HG03469 (cell line): Measurements from ENCODE around the gene SCT.
"Not testable (repeated sequence)": the region's sequence is repeated elsewhere in the genome, so short reads cannot be mapped to it uniquely, and the experiment has no call there.

Source experiments
- ATAC-seq: cut with Tn5 transposase; IDR thresholded peaks from one replicate; pipeline ENCODE4 v1.9.1; 2021; ENCODE audit warnings: mild to moderate bottlenecking, moderate library complexity, moderate number of reproducible peaks; ENCODE audit not compliant: unreplicated experiment

SCT gene, protein sequence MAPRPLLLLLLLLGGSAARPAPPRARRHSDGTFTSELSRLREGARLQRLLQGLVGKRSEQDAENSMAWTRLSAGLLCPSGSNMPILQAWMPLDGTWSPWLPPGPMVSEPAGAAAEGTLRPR

DNA sequence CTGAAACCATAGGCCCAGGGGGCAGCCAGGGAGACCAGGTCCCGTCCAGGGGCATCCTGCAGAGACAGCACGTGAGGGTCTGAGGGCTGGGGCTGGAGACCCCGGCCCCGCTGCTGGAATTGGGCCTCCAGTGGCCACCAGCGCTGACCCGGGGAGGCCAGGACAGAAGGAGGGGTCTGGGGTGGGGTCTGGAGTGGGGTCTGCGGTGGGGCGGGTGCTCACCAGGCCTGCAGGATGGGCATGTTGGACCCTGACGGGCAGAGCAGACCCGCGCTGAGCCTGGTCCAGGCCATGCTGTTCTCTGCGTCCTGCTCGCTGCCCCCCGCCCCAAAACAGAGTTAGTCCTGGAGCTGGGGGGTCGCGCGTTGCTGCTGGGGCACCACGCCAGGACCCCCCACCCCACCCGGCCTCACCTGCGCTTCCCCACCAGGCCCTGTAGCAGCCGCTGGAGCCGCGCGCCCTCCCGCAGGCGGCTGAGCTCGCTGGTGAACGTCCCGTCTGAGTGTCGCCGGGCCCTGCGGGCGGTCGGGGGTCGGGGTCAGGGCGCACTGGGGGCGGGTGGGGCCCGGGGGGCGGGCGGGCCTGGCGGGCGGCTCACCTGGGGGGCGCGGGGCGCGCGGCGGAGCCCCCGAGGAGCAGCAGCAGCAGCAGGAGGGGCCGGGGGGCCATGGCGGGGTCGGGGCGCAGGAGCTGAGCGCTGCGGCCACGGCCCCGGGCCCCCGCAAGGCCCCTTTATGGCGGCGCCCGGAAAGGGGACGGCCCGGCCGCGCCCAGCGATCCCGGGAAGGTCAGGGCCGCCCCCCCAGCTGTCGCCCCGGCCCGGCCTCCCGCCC is at the start of gene SCT:
Gene SCT (minus strand): TSS at position 707 of the 833 bp plus-strand sequence. CDS start 38 bp downstream, at position 669.
- ATAC-seq: no peak

DNA sequence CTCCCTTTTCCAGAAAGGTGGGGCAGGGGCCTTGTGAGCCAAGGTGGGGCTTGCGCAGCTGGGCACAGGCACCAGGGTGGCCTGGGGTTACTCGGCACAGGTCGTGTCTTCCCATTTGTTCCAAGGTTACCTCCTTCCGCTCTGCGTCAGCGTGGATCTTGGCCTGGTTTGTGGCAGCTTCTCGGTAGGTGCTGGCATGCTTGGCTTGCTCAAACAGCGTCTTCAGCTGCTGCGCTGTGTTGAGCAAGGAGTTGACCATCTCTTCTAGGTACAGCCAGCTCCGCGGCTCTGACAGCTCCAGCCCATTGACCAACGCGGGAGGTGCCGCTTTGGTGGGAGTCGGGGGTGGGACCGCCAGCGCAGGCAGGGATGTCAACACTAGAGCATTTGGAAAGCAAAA is 47.4 kb upstream of the SCT start:
- ATAC-seq: no peak

DNA sequence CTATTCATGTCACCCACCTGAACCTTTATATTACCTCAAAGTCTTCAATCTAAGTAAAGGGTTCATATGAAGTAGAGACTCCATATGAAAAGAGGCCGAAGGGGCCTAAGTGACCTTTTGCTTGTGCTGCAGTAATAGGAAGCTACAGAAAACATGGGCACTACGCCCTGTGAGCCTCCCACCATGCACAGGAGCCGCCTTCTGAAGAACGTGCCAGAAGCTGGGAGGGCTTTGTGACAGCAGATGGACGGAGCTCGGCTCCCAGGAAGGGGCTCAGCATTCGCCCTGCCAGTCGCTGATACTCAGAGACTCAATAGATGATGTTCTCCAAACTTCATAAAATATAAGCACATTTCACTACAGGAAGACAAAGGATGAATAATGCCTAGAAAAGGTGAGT is 46.9 kb upstream of the SCT start:
- ATAC-seq: no peak

DNA sequence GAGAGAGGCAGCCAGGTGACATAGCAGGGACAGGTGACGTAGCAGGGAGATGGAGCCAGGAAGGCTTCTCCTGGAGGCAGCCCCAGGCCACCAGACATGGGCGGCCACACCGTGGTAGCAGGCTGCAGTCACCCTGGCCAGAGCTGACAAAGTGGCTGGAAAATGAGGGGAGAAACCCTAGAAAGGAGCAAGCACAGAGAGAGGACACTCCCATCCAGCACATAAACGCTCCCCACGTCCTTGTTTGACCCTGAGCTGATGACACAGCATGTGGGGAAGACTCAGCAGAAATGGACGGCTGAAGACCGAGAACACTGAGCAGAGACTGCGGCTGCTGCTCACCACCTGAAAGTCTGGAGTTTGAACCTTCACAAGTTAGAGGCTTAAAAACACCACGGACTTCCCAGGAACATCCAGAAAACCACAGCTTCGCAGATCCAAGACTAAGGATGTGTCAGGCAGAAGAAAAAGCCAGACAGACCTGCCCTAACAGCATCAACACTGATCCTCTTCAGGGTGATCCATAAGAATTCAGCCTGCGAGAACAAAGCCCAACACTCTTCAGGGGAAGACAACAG is 38.8 kb upstream of the SCT start:
- ATAC-seq: no peak

DNA sequence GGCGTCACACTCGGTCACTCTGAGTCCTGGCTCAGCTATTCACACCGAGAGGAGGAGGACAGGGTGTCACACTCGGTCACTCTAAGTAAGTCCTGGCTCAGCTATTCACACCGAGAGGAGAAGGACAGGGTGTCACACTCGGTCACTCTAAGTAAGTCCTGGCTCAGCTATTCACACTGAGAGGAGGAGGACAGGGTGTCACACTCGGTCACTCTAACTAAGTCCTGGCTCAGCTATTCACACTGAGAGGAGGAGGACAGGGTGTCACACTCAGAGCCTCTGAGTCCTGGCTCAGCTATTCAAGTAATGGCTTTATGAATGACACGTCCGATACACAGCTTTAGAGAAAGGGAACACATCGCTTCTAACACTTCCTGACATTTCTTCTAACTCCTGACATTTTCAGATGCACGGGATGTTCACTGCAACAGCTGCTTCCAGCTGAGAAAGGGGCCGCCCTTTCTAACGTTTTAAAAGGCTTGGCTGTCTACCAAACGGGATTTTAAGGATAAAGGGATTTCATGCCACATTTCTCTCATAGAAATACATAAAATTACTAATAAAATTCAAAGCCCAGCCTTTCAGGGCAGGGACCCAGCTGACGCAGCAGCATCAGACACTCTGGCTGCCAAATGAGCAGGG is 38.2 kb upstream of the SCT start:
- ATAC-seq: no peak

DNA sequence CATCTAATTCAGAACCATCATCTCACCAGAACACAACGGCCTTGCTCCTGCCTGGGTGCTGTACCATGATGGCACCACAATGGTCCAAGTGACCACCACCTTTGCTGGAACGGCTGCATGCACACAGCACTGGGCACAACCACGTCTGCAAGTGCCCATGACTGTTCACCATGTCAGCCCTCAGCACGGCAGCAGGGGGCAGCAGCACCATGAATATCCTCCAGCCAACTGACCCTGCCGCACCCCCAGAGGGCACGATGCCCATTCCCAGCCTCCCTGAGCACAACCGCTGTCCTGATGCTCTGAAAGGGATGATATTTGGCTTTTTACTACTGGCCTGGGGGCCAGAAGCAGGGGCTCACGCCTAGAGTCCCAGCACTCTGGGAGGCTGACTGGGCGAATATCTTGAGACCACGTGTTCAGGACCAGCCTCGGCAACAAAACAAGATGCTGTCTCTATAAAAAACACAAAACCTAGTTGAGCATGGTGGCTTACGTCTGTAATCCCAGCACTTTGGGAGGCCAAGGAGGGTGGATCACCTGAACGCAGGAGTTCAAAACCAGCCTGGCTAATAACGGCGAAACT is 35.8 kb upstream of the SCT start:
- no peak for ATAC-seq

DNA sequence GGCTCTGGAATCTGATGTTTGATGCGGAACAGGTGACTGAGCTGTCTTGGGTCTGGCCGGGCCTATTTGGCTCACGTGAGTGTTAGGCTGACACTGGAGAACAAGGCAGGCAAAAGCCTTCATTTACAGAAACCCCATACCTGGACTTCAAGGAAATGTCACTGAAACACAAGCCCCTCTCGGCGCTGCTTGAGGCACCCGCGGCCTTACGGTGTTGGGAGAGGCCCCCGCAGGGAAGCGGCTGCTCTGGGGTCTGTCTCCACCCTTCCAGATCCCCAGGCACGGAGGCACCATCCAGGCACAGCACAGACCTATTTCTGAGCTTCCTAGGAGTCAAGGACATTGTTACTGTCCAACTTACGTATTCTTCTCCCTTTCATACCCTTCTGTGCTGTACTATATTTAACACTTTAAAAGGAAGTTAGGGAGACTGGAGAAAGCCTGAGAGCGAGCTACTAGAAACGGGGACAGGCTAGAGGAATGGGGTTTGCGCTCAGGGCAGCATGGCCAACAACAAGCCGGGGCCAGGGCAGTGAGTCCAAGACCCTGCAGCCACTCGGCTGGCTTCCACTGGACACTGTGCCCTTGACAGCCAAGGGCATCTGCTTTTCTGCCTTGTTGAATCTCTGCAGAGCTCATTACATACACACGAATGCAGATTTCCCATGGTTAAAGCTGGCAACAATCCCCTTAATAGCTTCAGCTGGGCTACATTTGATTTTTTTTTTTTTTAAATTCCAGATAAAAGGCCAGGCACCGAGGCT is 33.9 kb upstream of the SCT start:
- no peak for ATAC-seq

DNA sequence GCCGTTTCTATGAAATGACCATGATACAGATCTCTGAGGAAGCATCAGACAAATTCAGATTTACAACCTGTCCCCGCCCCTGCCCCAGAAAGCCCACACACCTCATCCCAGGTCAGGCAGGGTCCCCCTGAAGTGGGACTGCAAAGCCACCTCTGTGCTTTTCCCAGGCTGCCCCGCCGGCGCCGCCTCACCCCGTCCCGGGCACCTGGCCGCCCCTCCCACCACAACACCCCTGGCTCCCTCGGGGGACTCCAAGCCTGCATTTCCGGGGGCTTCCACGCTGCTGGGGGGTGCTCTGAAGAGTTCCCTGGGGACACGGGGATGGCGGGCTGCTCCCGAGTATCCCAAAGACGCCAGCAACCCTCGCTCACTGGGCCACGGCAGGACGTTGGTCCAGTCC is 33.3 kb upstream of the SCT start:
- ATAC-seq: no peak

DNA sequence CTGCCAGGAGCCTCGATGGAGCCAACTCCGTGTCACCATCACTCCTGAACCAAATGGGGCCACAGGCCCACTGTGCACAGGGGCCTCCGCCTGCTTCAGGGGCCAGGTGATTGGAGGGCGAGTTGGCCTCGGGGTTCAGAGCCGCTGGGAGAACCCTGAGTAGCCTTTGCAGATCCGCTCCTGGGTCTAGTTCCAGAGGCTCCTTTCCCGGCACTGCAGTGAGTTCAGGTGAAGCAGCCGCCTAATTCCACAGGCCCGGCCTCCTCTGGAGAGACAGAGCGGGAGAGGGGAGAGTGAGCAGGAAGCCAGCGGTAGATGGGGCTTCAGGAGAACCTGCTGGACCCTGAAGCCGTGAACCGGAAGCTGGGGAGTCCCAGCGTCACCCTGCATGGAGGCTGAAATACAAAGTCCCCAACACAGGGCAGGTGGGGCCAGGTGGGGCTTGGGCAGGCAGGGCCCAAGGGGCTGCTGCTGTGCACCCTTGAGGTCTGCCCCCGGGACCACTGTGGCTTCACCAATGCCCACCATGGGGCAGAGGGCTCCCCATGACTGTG is 32.6 kb upstream of the SCT start:
- ATAC-seq: no peak

DNA sequence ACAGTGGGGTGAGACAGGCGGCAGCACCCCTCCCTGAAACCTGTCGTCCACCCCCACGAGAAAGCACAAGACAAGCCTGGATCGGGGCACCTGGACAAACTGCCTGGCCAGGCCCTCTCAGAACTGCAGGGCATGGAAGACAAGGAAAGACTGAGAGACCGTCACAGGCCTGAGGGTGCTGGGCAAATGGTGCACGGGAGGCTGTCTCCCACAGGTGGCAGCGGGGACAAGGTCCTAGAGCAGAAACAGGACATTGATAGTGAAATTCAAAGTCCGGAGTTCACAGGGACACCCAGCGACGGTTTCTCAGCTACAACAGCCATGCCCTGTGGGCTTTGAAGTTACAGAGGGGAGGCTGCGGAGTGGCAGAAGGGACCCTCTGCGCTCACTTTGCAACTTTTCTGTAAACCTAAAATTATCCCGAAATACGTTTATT is 30.7 kb upstream of the SCT start:
- no peak for ATAC-seq

DNA sequence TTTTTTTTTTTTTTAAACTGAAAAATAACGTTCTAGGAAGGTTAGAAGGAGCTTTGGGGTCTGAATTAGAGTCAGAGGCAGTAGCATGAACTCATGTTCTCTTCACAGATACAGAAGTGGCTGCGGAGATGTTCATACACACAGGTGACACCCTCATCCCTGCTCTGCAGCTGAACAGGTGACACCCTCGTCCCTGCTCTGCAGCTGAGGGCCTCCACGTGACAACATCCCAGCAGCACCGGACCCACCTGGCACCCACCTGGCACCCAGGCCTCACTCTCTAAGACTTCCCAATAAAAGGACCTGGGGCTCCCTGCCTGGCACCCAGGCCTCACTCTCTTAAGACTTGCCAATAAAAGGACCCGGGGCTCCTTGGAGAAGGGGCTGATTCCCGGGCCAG is 29.9 kb upstream of the SCT start:
- ATAC-seq: no peak

DNA sequence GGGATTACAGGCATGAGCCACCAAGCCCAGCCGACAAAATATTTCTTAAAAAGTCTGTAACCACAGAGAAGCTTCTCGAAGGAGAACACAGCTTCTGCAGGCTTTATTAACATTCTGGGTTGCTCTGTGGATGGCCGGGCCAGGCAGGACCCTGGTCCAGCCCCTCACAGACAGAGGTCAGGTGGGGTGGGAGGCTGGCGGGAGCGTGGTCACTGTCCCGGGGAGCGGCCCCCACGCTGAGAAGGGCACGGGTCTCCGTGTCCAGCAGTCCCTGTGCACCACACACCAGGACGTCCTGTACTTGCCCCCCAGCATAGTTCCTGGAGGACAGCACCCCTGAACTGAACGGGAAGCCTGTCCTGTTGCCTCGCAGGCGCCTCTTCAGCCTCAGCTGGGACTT is 29.4 kb upstream of the SCT start:
- ATAC-seq: no peak

DNA sequence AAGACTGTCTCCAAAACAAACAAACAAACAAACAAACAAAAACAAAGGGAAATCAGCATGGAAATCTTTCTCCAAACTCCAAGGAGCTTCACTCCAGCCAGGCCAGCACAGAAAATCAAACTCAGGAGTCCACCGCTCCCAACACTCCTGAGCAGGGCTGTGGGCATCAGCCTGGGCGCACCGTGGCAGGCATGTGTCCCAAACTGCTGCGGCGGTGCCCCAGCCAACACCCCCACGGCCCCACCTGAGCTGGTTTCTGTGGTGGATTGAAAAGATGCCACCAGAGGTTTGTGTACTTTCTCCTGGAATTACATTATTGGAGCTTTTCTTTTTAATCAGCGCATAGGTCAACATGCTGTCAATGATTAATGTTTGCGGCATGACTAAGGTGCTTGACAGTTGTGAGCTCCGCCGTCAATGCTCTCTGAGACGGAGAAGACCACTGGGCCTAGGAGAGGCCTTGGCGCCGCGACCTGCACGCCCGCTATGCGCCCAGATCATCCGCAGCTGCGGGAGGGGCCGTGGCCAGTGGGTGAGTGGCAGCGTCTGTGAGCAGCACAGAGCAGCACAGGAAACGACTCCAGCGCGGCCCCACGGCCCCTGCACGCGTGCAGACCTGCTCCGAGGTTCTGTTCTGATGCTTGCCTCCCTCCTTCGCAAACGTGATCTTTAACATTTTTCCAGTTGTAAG is 28.2 kb upstream of the SCT start:
- ATAC-seq: no peak

DNA sequence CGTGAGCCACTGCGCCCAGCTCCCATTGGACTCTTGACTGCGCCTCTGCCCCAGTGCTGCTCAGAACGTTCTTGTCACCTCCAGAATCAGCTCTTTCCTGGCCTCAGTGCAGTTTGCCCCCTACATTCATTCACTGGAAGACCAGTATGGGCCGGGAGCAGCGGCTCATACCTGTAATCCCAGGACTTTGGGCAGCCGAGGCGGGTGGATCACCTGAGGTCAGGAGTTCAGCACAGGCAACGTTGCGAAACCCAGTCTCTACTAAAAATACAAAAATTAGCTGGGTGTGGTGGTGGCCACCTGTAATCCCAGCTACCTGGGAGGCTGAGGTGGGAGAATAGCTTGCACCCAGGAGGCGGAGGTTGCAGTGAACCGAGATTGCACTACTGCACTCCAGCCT is 27.5 kb upstream of the SCT start:
- not testable (repeated sequence) for ATAC-seq

DNA sequence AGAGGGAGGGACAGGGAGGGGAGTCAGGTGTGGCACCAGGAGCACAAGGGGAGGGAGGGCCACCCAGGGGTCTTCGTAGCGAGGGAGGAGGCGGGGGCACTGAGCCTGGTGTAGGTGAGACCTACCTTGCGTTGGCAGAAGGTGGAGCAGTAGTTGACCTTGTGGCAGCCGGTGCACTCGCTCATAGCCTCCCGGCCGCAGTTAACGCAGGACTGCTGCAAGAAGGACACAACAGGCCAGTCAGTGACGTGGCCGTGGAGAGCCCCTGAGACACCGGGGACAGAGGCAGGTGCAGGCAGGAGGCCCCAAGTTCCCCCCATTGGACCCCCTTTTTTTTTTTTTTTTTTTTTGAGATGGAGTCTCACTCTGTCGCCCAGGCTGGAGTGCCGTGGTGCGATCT is 26.9 kb upstream of the SCT start:
- ATAC-seq: no peak

DNA sequence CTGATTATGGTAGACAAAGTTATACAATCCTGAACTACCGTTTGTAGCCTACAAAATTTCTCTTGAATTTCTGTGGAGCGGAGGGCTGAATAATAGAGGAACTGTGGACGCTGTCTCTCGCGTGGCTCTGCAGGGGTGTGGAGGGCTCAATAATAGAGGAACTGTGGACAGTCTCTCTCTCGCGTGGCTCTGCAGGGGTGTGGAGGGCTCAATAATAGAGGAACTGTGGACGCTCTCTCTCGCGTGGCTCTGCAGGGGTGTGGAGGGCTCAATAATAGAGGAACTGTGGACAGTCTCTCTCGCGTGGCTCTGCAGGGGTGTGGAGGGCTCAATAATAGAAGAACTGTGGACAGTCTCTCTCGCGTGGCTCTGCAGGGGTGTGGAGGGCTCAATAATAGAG is 26.2 kb upstream of the SCT start:
- not testable (repeated sequence) for ATAC-seq

DNA sequence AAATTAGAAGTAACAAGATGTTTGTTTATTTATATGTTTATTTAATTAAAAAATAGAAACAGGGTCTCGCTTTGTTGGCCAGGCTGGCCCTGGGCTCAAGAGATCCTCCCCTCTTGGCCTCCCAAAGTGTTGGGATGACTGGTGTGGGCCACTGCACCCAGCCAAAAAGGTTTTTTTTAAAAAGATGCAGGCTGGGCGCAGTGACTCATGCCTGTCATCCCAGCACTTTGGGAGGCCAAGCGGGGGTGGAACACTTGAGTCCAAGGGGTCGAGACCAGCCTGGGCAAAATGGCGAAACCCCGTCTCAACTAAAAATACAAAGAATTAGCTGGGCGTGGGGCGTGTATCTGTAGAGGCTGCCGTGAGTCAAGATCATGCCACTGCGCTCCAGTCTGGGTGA is 23.5 kb upstream of the SCT start:
- ATAC-seq: no peak

DNA sequence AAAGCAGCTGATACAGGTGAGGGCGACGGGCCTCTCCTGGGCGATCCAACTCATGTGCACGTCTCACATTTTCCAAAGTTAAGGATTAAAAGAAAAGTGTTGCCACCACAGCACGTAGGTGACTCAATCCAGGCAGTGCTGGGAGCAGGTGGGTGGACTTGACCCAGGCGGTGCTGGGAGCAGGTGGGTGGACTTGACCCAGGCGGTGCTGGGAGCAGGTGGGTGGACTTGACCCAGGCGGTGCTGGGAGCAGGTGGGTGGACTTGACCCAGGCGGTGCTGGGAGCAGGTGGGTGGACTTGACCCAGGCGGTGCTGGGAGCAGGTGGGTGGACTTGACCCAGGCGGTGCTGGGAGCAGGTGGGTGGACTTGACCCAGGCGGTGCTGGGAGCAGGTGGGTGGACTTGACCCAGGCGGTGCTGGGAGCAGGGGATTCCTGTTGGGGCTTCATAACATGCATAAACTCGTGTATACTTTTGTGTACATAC is 20.7 kb upstream of the SCT start:
- ATAC-seq: not testable (repeated sequence)

DNA sequence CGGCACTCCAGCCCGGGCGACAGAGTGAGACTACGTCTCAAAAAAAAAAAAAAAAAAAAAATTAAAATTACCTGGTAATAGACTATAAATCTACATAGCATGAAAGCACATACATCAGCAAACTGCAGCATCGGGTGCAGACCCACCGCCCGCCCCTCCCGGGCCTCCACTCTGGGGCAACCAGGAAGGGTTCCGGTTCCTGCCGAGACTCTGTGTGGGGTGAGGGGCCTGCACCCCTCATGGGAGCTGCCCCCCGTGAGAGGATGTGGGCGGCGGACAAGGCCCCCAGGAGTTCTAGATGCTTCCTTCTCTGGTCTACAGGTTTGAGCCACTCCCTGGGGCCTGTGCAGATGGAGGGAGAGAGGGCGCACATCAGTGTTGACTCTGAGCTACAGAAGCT is 19.2 kb upstream of the SCT start:
- ATAC-seq: no peak

DNA sequence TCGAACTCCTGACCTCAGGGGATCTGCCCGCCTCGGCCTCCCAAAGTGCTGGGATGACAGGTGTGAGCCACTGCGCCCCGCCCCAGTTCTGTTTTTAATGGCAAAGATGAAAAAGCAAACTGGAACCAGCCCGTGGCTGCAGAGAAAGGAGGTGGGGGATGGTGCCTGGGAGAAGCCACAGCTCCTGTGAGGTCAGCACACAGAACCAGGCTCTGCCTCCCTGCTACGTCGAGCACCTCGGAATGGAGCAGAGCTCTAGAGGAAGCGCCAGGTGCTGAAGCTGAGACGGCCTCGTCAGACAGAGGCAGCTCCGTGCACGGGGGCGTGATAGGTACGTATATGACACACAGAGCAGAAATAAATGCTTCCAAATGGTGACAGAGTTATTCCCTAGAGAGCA is 18.6 kb upstream of the SCT start:
- ATAC-seq: no peak
